H9 (cell line): ENCODE data around the gene ANK3. TPM values are rescaled to one million over a fixed set of nuclear protein-coding genes. Genes with fewer than 3 reads are reported as not detected.

Source experiments
- DNase-seq: peaks from one replicate; pipeline ENCODE4 v3.0.0-alpha.2; 2017
- H2AFZ ChIP-seq: one replicate; pipeline ENCODE4 v1.6.1; 2013; ENCODE audit warnings: mild to moderate bottlenecking, low read length, control low read depth, moderate library complexity
- H2AK5ac ChIP-seq: 2 replicates; pipeline ENCODE4 v1.6.1; 2013; ENCODE audit warnings: low read length, control low read depth, mixed read lengths; ENCODE audit not compliant: insufficient read length
- H2BK120ac ChIP-seq: one replicate; pipeline ENCODE4 v1.6.1; 2013; ENCODE audit warnings: low read depth, mild to moderate bottlenecking, low read length, control low read depth, inconsistent platforms; ENCODE audit not compliant: poor library complexity, severe bottlenecking
- H2BK12ac ChIP-seq: 2 replicates; pipeline ENCODE4 v1.6.1; 2013; ENCODE audit warnings: low read length, control low read depth, mixed read lengths, low read depth; ENCODE audit not compliant: insufficient read length
- H2BK15ac ChIP-seq: 2 replicates; pipeline ENCODE4 v1.6.1; 2013; ENCODE audit warnings: low read depth, low read length, control low read depth
- H2BK20ac ChIP-seq: one replicate; pipeline ENCODE4 v1.6.1; 2013; ENCODE audit warnings: low read depth, mild to moderate bottlenecking, low read length, control low read depth, inconsistent platforms; ENCODE audit not compliant: poor library complexity, severe bottlenecking
- H2BK5ac ChIP-seq: 2 replicates; pipeline ENCODE4 v1.6.1; 2013; ENCODE audit warnings: low read length, control low read depth, mixed read lengths; ENCODE audit not compliant: insufficient read length
- H3K14ac ChIP-seq: 2 replicates; pipeline ENCODE4 v1.6.1; 2013; ENCODE audit warnings: low read length, control low read depth; ENCODE audit not compliant: insufficient read depth
- H3K18ac ChIP-seq: 2 replicates; pipeline ENCODE4 v1.6.1; 2013; ENCODE audit warnings: low read depth, mild to moderate bottlenecking, mixed read lengths, low read length, control low read depth; ENCODE audit not compliant: insufficient read length
- H3K23ac ChIP-seq: 2 replicates; pipeline ENCODE4 v1.6.1; 2013; ENCODE audit warnings: low read length, control low read depth, mixed read lengths, low read depth; ENCODE audit not compliant: insufficient read length
- H3K23me2 ChIP-seq: 2 replicates; pipeline ENCODE4 v1.6.1; 2013; ENCODE audit warnings: low read depth, mild to moderate bottlenecking, mixed read lengths, low read length, control low read depth; ENCODE audit not compliant: insufficient read length, poor library complexity, severe bottlenecking
- H3K27ac ChIP-seq: 2 replicates; pipeline ENCODE4 v1.5.1; 2013; ENCODE audit warnings: low read length, control low read depth, mixed read lengths, low read depth; ENCODE audit not compliant: insufficient read length
- H3K27me3 ChIP-seq: 2 replicates; pipeline ENCODE4 v1.6.1; 2013; ENCODE audit warnings: low read length, control low read depth, inconsistent platforms; ENCODE audit not compliant: insufficient read depth
- H3K4ac ChIP-seq: 2 replicates; pipeline ENCODE4 v1.6.1; 2013; ENCODE audit warnings: low read depth, mild to moderate bottlenecking, control low read depth, inconsistent platforms, low read length, moderate library complexity
- H3K4me1 ChIP-seq: 2 replicates; pipeline ENCODE4 v1.6.1; 2013; ENCODE audit warnings: low read length, control low read depth, inconsistent platforms; ENCODE audit not compliant: insufficient read depth
- H3K4me2 ChIP-seq: 2 replicates; pipeline ENCODE4 v1.6.1; 2013; ENCODE audit warnings: low read length, control low read depth, mixed read lengths; ENCODE audit not compliant: insufficient read length, insufficient read depth
- H3K56ac ChIP-seq: 2 replicates; pipeline ENCODE4 v1.6.1; 2013; ENCODE audit warnings: low read depth, mild to moderate bottlenecking, mixed read lengths, low read length, control low read depth; ENCODE audit not compliant: insufficient read length
- H3K79me1 ChIP-seq: 2 replicates; pipeline ENCODE4 v1.6.1; 2013; ENCODE audit warnings: low read depth, mild to moderate bottlenecking, moderate library complexity, low read length, control low read depth, inconsistent platforms; ENCODE audit not compliant: insufficient read depth, poor library complexity, severe bottlenecking
- H3K79me2 ChIP-seq: 2 replicates; pipeline ENCODE4 v1.6.1; 2013; ENCODE audit warnings: low read length, control low read depth, inconsistent platforms; ENCODE audit not compliant: insufficient read depth
- H3K9ac ChIP-seq: 2 replicates; pipeline ENCODE4 v1.6.1; 2013; ENCODE audit warnings: low read length, control low read depth, mixed read lengths; ENCODE audit not compliant: insufficient read length; ENCODE audit errors: extremely low read depth
- H3K9me3 ChIP-seq: one replicate; pipeline ENCODE4 v1.6.1; 2013; ENCODE audit warnings: low read depth, low read length, inconsistent platforms; ENCODE audit not compliant: control insufficient read depth
- H3T11ph ChIP-seq: one replicate; pipeline ENCODE4 v1.6.1; 2013; ENCODE audit warnings: mild to moderate bottlenecking, low read length, control low read depth, inconsistent platforms
- H4K20me1 ChIP-seq: one replicate; pipeline ENCODE4 v1.6.1; 2013; ENCODE audit not compliant: control insufficient read depth, insufficient read length, insufficient read depth
- H4K5ac ChIP-seq: 2 replicates; pipeline ENCODE4 v1.6.1; 2013; ENCODE audit warnings: low read depth, mild to moderate bottlenecking, mixed read lengths, low read length, control low read depth; ENCODE audit not compliant: insufficient read length
- H4K8ac ChIP-seq: replicated peaks from 2 replicates; pipeline ENCODE4 v1.6.1; 2013; ENCODE audit warnings: low read length, control low read depth, mixed read lengths, low read depth; ENCODE audit not compliant: insufficient read length
- H4K91ac ChIP-seq: 2 replicates; pipeline ENCODE4 v1.6.1; 2013; ENCODE audit warnings: low read depth, mild to moderate bottlenecking, moderate library complexity, mixed read lengths, low read length, control low read depth; ENCODE audit not compliant: insufficient read length
- H3K27ac Mint-ChIP-seq, 3 experiments: 2 replicates in 2 of 3; 3 replicates in 1 of 3; pipeline ENCODE4 v1.8.0; 2020 to 2021; ENCODE audit warnings: mixed read lengths in 3 of 3, mild to moderate bottlenecking in 1 of 3, moderate library complexity in 1 of 3
- H3K27me3 Mint-ChIP-seq: 2 replicates; pipeline ENCODE4 v1.8.0; 2021; ENCODE audit warnings: low read depth, mild to moderate bottlenecking, moderate library complexity, mixed read lengths
- H3K36me3 Mint-ChIP-seq, 3 experiments: 2 replicates in 2 of 3; 3 replicates in 1 of 3; pipeline ENCODE4 v1.8.0; 2020 to 2021; ENCODE audit warnings: low read depth in 3 of 3, mixed read lengths in 3 of 3; ENCODE audit not compliant: insufficient read depth in 1 of 3
- H3K4me1 Mint-ChIP-seq, 2 experiments: 2 replicates each; pipeline ENCODE4 v1.8.0; 2020; ENCODE audit warnings: mixed read lengths in 2 of 2
- H3K4me3 Mint-ChIP-seq, 2 experiments: 2 replicates in 1 of 2; 3 replicates in 1 of 2; pipeline ENCODE4 v1.8.0; 2020 to 2021; ENCODE audit warnings: mild to moderate bottlenecking in 2 of 2, mixed read lengths in 2 of 2, moderate library complexity in 1 of 2
- H3K9me3 Mint-ChIP-seq, 2 experiments: 2 replicates in 1 of 2; 3 replicates in 1 of 2; pipeline ENCODE4 v1.8.0; 2020; ENCODE audit warnings: mild to moderate bottlenecking in 2 of 2, mixed read lengths in 2 of 2, moderate library complexity in 1 of 2
- WGBS: extraction: QIAGEN DNeasy Blood & Tissue Kit; methylation state at CpG from one replicate; pipeline ENCODE4 v1.1.7; 2013; ENCODE audit warnings: missing lambda C conversion rate, low lambda C conversion rate, mixed read lengths; ENCODE audit not compliant: insufficient read length; ENCODE audit errors: extremely low coverage; 5-methylcytosine and 5-hydroxymethylcytosine counted together
- total RNA-seq: library from RNA; stranded (reverse); gene quantifications from 2 replicates; pipeline ENCODE4 v1.2.1, GENCODE V29; 2021
- TF ChIP-seq, protein P1 (sequence below): fragments of 200-600 bp; sonication (generic); conservative IDR thresholded peaks from 3 replicates; pipeline ENCODE4 v1.8.0; 2021; ENCODE audit warnings: antibody characterized with exemption, mild to moderate bottlenecking

The ANK3 gene
- total RNA-seq, 1 experiment from 2014 or later, result 59.6 TPM

GRCh38 chr10:60367901-60368300 lies 21.8 kb downstream of the ANK3 start:
- no peaks in the 10 kb centered on the region for H3K36me3 Mint-ChIP-seq
- no peak overlapping the region for H3K4me3 Mint-ChIP-seq

More at GRCh38 chr10:60367901-60368300, 21.8 kb downstream of the ANK3 start:
- no peak overlapping the region for H3K27ac ChIP-seq
- H2BK120ac ChIP-seq, result no peak overlapping the region
- no peak overlapping the region for H3K18ac ChIP-seq
- H3K79me2 ChIP-seq, result no peaks in the 10 kb centered on the region
- no peak overlapping the region for H3K23ac ChIP-seq
- no peak overlapping the region for H2AK5ac ChIP-seq
- H3K23me2 ChIP-seq, result no peaks in the 10 kb centered on the region
- H3K4ac ChIP-seq, result no peak overlapping the region
- no peaks in the 10 kb centered on the region for H3K27me3 Mint-ChIP-seq
- no peak overlapping the region for H3K56ac ChIP-seq
- H3K9me3 Mint-ChIP-seq, result no peaks in the 10 kb centered on the region
- H2BK15ac ChIP-seq, result no peak overlapping the region
- H3K4me2 ChIP-seq, result no peak overlapping the region
- no peak overlapping the region for H2BK20ac ChIP-seq
- no CpG with 5 or more reads among the region's 1 CpG for WGBS
- no peak for DNase-seq
- no peak overlapping the region for H2AFZ ChIP-seq
- H4K8ac ChIP-seq, result no peak overlapping the region
- no peaks in the 10 kb centered on the region for H4K20me1 ChIP-seq
- H3K9me3 ChIP-seq, result no peaks in the 10 kb centered on the region
- H3K14ac ChIP-seq, result no peak overlapping the region
- no peak overlapping the region for H4K5ac ChIP-seq
- H3K27me3 ChIP-seq, result no peaks in the 10 kb centered on the region
- TF ChIP-seq, protein P1, sequence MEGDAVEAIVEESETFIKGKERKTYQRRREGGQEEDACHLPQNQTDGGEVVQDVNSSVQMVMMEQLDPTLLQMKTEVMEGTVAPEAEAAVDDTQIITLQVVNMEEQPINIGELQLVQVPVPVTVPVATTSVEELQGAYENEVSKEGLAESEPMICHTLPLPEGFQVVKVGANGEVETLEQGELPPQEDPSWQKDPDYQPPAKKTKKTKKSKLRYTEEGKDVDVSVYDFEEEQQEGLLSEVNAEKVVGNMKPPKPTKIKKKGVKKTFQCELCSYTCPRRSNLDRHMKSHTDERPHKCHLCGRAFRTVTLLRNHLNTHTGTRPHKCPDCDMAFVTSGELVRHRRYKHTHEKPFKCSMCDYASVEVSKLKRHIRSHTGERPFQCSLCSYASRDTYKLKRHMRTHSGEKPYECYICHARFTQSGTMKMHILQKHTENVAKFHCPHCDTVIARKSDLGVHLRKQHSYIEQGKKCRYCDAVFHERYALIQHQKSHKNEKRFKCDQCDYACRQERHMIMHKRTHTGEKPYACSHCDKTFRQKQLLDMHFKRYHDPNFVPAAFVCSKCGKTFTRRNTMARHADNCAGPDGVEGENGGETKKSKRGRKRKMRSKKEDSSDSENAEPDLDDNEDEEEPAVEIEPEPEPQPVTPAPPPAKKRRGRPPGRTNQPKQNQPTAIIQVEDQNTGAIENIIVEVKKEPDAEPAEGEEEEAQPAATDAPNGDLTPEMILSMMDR, result no peak
- H3K9ac ChIP-seq, result no peak overlapping the region
- H2BK12ac ChIP-seq, result no peak overlapping the region
- peaks cover 2% of the 10 kb centered on the region; the same call in 1 of the 2 replicates for H3K4me1 ChIP-seq
- no peak overlapping the region for H2BK5ac ChIP-seq
- H3K79me1 ChIP-seq, result no peaks in the 10 kb centered on the region
- no peak overlapping the region for H3T11ph ChIP-seq
- peaks cover 9 to 11% of the 10 kb centered on the region in 2 experiments for H3K4me1 Mint-ChIP-seq
- H3K27ac Mint-ChIP-seq, result no peak overlapping the region
- H4K91ac ChIP-seq, result no peak overlapping the region
